NCI-H748 (cell line): Measurements from ENCODE around the gene SARS1.
A peak's percentile ranks its signal among the peaks of the same experiment; 100 is the strongest.

ENCODE experiments used
- DNase-seq: peaks from one replicate; lab custom pipeline; 2025; ENCODE audit not compliant: unreplicated experiment; lab: John Stamatoyannopoulos, UW

SARS1 gene

GRCh38 chr1:109259674-109260557, 46.2 kb downstream of the SARS1 start:
- no peak for DNase-seq

GRCh38 chr1:109261006-109261405, 47.3 kb downstream of the SARS1 start:
- no peak for DNase-seq

GRCh38 chr1:109261578-109261977, 47.9 kb downstream of the SARS1 start:
- no peak for DNase-seq

- DNase-seq = no peak
Measured at GRCh38 chr1:109262231-109263055, 48.7 kb downstream of the SARS1 start.

- DNase-seq = peak; percentile 64
Measured at GRCh38 chr1:109263234-109263596, 49.5 kb downstream of the SARS1 start.

GRCh38 chr1:109263597-109264378, 50.1 kb downstream of the SARS1 start:
- DNase-seq = peak; percentile 84

GRCh38 chr1:109264379-109264755, 50.6 kb downstream of the SARS1 start:
- no peak for DNase-seq

GRCh38 chr1:109265016-109265415, 51.3 kb downstream of the SARS1 start:
- DNase-seq = no peak

GRCh38 chr1:109265741-109266330, 52.1 kb downstream of the SARS1 start:
- no peak for DNase-seq

GRCh38 chr1:109266965-109267364, 53.2 kb downstream of the SARS1 start:
- no peak for DNase-seq

GRCh38 chr1:109267743-109268300, 54.1 kb downstream of the SARS1 start:
- DNase-seq = no peak

GRCh38 chr1:109268431-109269211, 54.9 kb downstream of the SARS1 start:
- no peak for DNase-seq

- no peak for DNase-seq
Measured at GRCh38 chr1:109269212-109269980, 55.7 kb downstream of the SARS1 start.

GRCh38 chr1:109269981-109270622, 56.4 kb downstream of the SARS1 start:
- no peak for DNase-seq

- DNase-seq = no peak
Measured at GRCh38 chr1:109270623-109271317, 57.1 kb downstream of the SARS1 start.

- no peak for DNase-seq
Measured at GRCh38 chr1:109271458-109271857, 57.7 kb downstream of the SARS1 start.

- no peak for DNase-seq
Measured at GRCh38 chr1:109272021-109272799, 58.5 kb downstream of the SARS1 start.
